ENCODE data around the gene TACSTD2.

DNA sequence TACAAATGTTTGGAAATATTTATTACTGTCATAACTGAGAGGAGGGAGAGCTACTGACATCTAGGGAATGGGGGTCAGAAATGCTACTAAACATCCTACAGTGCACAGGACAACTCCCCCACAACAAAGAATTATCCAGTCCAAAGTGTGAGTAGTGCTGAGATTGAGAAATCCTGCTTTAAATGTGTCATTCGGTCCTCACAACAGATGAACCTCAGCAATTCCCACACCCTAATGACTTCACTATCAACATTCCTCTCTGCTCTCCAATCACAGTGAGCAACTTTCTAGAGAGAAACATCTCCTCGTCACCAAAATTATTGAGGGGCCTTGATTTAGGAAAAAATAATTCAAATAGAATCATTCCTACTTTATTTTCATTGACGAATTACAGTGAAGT, 48.5 kb downstream of the TACSTD2 start:
- TF ChIP-seq, protein P1, sequence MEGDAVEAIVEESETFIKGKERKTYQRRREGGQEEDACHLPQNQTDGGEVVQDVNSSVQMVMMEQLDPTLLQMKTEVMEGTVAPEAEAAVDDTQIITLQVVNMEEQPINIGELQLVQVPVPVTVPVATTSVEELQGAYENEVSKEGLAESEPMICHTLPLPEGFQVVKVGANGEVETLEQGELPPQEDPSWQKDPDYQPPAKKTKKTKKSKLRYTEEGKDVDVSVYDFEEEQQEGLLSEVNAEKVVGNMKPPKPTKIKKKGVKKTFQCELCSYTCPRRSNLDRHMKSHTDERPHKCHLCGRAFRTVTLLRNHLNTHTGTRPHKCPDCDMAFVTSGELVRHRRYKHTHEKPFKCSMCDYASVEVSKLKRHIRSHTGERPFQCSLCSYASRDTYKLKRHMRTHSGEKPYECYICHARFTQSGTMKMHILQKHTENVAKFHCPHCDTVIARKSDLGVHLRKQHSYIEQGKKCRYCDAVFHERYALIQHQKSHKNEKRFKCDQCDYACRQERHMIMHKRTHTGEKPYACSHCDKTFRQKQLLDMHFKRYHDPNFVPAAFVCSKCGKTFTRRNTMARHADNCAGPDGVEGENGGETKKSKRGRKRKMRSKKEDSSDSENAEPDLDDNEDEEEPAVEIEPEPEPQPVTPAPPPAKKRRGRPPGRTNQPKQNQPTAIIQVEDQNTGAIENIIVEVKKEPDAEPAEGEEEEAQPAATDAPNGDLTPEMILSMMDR (IDR thresholded peaks at IDR 0.05; ENCODE audit: borderline replicate concordance, extremely low read depth, low read length, poor library complexity, severe bottlenecking): no peak
- TF ChIP-seq EZH2 (IDR thresholded peaks at IDR 0.05; ENCODE audit: borderline replicate concordance, low read depth, low read length, severe bottlenecking): no peak
